Measurements from ENCODE around the gene PRKCA.

Gene PRKCA

DNA sequence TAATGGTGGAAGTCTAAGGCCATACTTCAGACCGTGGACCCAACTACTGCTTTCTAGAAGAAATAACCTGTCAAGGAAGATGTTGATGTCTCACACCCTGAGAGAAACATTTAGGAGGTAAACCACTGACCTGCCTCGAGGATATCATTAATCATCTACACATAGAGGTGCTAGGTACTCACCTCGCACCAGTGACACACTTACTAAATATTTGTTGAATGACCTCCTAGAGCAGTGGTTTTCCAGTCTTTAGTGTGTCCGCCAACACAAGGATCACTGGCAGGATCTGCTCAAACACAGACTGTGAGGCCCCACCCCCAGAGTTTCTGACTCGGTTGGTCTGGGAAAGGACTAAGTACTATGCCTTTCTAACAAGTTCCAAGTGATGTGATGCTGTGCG is 335.1 kb downstream of the PRKCA start:
- no peak for DNase-seq

- DNase-seq = no peak
These were observed 336.5 kb downstream of the PRKCA start for GRCh38 chr17:66638707-66639479.

GRCh38 chr17:66643815-66644710 is 341.6 kb downstream of the PRKCA start:
- DNase-seq = no peak

GRCh38 chr17:66645259-66645658 is 342.8 kb downstream of the PRKCA start:
- no peak for DNase-seq

DNA sequence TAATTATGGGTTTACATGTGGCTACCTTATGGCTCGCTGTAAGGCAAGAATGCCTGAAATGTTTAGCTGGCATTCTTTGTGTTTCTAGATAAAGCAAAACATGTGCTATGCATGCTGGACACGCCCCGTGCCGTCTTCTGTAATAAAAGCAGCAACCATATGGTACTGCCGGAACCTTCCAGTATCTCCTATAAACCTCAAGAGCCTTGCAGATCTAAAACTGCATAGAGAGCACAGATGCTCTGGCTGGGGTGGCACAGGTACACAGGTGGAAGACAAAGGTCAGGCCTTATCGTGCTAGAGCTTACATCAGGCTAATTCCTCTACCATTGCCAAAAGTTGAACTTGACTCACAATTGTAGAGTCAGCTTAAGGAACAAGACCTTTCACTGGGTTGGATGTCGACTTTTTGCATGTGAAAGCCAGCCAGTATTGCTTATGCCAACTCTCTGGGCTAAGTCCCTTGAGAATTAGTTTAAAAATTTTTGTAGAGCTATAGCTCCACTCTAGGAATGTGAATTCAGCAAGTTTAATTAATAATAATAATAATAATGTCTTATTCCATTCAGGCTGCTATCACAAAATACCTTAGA is 345.1 kb downstream of the PRKCA start:
- no peak for DNase-seq

GRCh38 chr17:66649818-66650543 is 347.6 kb downstream of the PRKCA start:
- no peak for DNase-seq

DNA sequence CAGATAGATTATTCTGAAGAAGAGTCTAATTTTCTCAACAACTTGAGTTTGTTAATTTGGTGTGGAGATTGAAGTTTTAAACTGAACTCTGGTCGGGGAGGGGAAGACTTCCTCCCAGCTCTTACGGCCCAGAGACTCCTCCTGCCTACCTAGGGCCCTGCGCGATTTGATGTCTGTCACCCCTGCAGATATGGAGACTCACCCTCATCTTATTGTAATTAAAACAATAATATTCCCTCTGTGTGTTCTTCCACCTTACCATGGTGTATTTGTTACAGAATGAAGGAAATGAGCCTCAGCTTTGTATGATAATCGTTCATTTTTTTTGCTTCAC is 348.1 kb downstream of the PRKCA start:
- DNase-seq = no peak

- DNase-seq = no peak
These were observed 350.6 kb downstream of the PRKCA start for GRCh38 chr17:66652840-66653507.

DNA sequence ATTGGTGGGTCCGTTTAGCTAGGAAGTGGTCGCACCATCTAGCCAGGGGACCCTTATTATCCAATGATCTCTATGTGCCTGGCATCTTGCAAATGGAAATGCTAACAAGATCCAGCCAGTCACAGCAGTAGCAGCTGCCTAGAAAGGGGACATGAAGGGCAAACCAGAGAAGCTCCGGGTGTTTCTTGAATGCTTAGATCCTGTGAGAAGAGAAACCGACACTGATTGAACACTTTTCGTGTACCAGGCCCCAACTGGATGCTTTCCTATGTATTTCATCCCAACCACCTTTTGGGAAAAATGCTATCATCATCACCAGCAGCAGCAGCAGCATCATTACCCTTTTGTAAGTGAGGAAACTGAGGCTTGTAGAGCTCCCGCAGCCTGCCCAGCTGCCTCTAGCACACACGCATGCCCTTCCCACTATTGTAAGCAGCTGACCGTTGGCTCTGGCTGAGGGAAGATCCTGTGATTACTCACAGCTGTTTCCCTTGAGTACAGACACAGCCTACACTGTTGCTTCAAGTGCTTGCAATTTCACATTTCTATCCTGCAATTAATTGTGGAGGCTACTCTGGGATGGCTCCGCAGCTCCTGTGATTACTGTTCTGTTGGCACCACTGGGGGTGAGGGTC is 351.8 kb downstream of the PRKCA start:
- DNase-seq = no peak

DNA sequence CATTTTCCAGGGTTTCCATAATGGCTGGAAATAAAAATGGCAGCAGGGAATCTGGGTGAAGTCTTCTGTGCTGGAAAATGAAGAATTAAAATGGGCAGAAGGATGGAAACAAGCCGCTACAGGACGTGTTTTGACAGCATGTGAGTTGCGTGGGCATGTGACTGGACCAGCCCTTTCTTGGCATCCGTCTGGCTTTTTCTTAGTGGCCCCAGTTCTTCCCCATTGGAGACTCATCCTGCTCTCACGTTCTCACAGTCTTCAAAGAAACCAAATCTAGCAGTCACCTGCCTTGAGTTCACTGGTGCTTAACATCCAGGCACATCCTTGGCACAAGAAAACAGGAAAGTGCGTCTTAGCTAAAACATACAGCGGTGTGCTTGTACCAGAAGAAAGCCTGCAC is 352.4 kb downstream of the PRKCA start:
- DNase-seq = no peak

GRCh38 chr17:66655461-66655860 is 353.0 kb downstream of the PRKCA start:
- DNase-seq = no peak

GRCh38 chr17:66655861-66656260 is 353.4 kb downstream of the PRKCA start:
- no peak for DNase-seq

- no peak for DNase-seq
These were observed 359.2 kb downstream of the PRKCA start for GRCh38 chr17:66661411-66662256.

DNA sequence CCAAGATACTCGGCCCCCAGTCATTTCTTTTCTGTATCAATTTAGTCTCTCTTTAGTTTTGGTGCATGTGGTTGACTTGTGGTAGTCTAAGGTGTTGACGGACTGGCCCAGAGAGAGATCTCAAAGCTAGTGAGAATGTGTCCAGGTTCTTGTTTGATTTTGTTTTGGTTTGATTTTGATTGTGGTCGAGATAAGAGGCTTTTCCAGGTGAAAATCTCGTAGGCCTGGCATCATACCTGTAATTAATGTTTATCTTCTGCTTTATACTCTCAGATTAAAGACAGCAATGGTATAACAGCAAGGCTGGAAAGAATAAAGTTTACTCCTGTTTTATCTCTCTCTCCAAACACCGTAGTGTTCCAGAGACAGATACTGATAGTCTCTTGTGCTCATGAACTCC is 360.1 kb downstream of the PRKCA start:
- no peak for DNase-seq

DNA sequence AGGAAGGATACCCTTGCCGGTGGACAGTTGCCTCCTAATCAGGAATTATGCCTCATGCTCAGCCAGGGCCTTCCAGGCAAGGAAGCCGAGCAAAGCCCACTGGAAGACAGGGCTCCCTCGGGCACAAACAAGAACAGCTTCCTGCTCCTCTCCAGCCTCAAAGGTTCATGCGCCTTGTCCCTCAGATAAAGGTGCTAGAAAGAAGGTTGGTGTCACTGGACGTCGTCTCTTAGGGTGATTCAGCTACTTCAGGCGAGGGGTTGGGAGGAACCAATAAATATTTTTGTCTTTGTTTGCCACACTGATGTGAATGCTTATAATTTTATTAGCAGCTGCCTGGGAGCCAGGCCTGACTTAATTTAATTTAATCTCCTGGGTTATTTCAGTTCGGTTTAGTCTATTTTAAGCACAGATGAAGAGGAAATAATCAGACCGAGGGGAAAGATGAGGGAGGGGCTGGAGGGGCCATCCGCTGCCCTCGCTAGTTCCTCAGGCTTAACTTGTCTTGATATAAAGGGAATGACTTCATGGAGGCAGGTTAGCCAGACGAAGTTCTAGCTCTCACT is 360.7 kb downstream of the PRKCA start:
- no peak for DNase-seq

- no peak for DNase-seq
These were observed 361.9 kb downstream of the PRKCA start for GRCh38 chr17:66664336-66664735.

- DNase-seq = no peak
These were observed 362.8 kb downstream of the PRKCA start for GRCh38 chr17:66665194-66665593.

DNA sequence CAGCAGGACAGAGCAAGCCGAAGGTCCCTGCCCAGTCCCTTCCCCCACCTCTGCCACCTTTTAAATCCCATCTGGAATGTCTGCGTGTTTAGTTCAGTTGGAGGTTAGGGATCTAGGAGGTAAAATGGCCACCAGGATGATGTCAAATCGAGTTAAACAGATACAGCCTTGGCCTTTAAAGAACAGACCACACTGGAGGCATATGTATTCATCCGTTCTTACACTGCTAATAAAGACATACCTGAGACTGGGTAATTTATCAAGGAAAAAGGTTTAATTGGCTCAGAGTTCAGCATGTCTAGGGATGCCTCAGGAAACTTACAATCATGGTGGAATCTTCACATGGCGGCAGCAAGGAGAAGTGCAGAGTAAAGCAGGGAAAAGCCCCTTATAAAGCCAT is 364.7 kb downstream of the PRKCA start:
- DNase-seq = no peak

DNA sequence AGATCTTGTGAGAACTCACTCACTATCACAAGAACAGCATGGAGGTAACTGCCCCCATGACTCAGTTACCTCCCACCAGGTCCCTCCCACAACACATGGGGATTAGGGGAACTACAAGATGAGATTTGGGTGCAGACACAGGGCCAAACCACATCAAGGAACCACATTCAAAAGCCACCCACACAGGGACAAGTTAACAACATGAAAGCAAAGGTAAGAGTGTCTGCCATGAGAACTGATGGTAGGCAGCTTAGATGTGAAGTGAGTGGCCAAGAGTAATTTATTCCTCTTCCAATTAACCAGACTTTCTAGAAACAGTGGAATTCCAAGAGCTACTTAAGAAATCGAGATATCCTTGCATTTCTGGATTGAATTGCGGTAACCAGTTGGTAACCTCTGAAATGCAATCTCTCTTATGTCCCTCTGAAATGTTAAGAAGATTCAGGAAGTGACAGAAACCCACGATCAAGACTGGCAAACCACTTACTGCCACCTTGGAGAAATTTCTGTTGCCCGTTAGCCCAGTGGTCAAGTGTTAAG is 365.1 kb downstream of the PRKCA start:
- DNase-seq = peak; percentile 38

DNA sequence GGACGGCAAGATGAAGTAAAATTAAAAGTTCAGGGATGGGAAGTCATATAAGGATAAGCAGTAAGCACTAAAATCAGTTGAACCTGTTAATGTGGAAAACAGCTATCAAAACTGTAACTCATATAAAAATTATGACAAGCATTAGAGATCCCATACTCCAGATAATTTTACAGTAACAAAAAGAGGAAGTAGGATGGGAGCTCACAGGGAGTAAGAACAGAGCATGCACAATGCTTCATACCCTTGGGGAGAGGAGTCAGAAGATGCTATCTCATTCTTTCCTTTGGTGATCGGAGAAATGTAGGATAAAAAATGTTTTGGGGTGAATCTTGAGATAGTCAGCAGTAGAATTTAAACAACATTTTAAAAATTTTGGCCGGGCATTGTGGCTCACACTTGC is 367.8 kb downstream of the PRKCA start:
- no peak for DNase-seq

- no peak for DNase-seq
These were observed 368.7 kb downstream of the PRKCA start for GRCh38 chr17:66671156-66671555.
